Heart left ventricle (tissue), 13 donors: ENCODE results near the gene B4GAT1.
"Not testable (repeated sequence)": the region's sequence is repeated elsewhere in the genome, so short reads cannot be mapped to it uniquely, and the experiment has no call there.

ENCODE experiments used
- CTCF ChIP-seq, 12 donors: fragments of 200-600 bp; sonication (generic) in 4 of 12; IDR thresholded peaks; one replicate each; pipeline versions ENCODE4 v1.5.0 to v1.8.0; 2018 to 2022; ENCODE audit warnings: antibody characterized with exemption in 12 of 12, mild to moderate bottlenecking in 5 of 12
- POLR2A ChIP-seq, 2 donors: fragments of 450-650 bp; IDR thresholded peaks; one replicate each; pipeline ENCODE4 v1.6.1; 2017; ENCODE audit warnings: antibody characterized with exemption in 2 of 2, mild to moderate bottlenecking in 2 of 2, moderate library complexity in 2 of 2
- donor health status: ischemic (EF 13 %, LVEDD 7.1; RV severe dilation, severe dysfunction).
- donor health status: DM: no; HTN: yes; CAD: no.
- donor health status: DM: no; HTN: no; CAD: no.
- donor health status: ischemic (EF 25% LVEDD 6.9; RV normal size, moderate dysfunction).
- donor health status: ischemic (EF 25% LVEDD 5.7; RV mildly dilated, moderate dysfunction).
- donor health status: ischemic (EF 35%, LVEDD 5.7; RV mildly dilated, moderate dysfunction).
- donor health status: nonischemic (EF 11% LVEDD 7.7; RV severe dilation, severe dysfunction).
- donor health status: DM: yes; HTN: yes; CAD: no.
- donor health status: PGD.
- donor health status: ischemic (EF 29% LVEDD 5.4; RV normal size, mild dysfunction).
- donor health status: nonischemic (EF 23%, LVEDD 6.1; RV moderate dilation, normal function).

- TF ChIP-seq CTCF, POLR2A (IDR thresholded peaks at IDR 0.05): not testable (repeated sequence)
Observed at GRCh38 chr11:66384316-66384715, 36.9 kb upstream of the B4GAT1 start.
